Astrocyte of the hippocampus (primary cell): ENCODE measurements around the gene TUBA4A.

ENCODE experiments used
- DNase-seq: peaks from one replicate; pipeline ENCODE4 v3.0.0; 2011; ENCODE audit warnings: low read depth, low spot score

The TUBA4A gene

GRCh38 chr2:219286436-219287115 is 32.9 kb upstream of the TUBA4A start:
- DNase-seq, result peak; percentile 27

GRCh38 chr2:219285894-219286425 is 32.2 kb upstream of the TUBA4A start:
- DNase-seq, result peak; percentile 69

GRCh38 chr2:219285373-219285735 is 31.6 kb upstream of the TUBA4A start:
- no peak for DNase-seq

DNA sequence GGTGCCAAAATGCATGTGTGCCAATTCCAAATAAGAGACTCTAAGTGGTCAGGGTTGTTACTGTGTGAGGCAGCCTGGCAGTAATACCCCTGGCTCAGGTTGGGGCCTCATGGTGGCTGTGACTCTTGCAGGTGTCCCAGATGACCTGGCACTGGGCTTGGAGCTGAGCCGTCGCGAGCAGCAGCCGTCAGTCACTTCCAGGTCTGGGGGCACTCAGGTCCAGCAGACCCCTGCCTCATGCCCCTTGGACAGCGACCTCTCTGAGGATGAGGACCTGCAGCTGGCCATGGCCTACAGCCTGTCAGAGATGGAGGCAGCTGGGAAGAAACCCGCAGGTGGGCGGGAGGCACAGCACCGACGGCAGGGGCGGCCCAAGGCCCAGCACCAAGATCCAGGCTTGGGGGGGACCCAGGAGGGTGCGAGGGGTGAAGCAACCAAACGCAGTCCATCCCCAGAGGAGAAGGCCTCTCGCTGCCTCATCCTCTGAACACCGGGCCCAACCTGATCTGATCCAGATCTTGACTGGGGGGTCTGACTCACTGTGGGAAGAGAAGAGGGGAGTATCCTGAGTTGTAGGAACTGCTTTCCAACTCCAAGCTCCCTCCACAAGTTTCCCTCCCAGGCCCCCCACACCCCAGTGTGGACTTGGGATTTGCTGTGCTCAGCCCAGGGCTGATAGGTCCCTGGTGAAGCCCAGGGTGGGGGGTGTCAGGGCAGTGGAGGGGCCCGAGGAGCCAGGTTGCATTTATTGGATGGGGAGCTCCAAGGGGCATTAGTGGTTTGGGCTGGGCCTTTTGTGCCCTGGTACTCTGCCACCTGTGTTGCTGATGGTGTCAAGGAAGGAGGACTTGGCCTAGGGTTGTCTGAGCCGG is 31.0 kb upstream of the TUBA4A start:
- DNase-seq, result no peak

DNA sequence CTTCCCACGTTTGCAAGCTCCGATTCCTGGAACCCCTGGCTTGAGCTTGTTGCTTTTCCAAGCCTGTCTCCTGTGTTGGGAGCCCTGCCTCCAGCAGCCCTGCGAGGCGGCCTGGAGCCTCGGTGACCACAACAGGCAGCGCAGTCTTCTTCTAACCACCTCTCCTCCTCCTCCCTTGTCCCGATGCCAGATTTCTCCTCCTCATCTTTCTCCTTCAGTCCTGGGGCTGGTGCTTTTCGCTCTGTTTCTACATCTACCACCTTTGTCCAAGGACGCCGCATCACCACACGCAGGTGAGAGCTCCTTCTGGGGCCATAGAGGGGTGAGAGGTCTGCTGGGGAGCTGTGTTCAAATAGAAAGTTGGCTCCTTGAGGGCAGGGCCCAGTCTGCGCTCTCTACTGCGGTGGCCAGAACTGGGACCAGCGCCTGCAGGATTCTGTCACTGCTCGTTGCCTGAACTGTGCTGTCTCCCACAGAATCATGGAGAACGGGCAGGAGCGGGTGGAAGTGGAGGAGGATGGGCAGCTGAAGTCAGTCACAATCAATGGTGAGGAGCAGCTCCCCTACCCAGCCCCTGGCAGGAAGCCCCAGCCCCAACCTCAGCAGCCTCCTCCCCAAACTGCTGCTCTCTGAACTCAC is 29.3 kb upstream of the TUBA4A start:
- no peak for DNase-seq

DNA sequence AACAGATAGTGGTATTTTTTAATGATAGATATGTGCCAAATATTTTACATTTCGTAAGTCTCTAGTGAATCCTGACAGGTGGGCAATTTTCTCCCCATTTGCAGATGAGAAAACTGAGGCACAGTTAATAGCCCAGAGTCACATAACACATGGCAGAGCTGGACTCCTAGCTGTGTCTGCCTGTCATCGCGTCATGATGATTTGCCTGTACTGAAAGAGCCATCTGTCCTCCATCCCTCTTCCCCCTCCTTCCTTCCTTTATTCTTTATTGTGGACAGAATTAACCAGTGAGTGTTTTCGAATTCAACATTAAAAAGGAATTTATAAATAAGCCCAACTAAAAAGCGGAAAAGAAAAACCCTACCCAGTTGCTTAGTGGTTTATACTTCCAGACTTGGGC is 28.7 kb upstream of the TUBA4A start:
- no peak for DNase-seq

- DNase-seq, result no peak
These were observed 27.9 kb upstream of the TUBA4A start for GRCh38 chr2:219281588-219281987.

GRCh38 chr2:219280651-219281050 is 26.9 kb upstream of the TUBA4A start:
- no peak for DNase-seq

GRCh38 chr2:219279916-219280516 is 26.3 kb upstream of the TUBA4A start:
- DNase-seq, result no peak

GRCh38 chr2:219279151-219279915 is 25.6 kb upstream of the TUBA4A start, which contains the start of gene DNAJB2:
Gene DNAJB2, plus strand, starts transcription at chr2:219279366. Its CDS starts 468 bp downstream, at chr2:219279834.
- peak; percentile 99 for DNase-seq

- DNase-seq, result no peak
These were observed 25.0 kb upstream of the TUBA4A start for GRCh38 chr2:219278655-219279150.

- peak; percentile 90 for DNase-seq
These were observed 24.3 kb upstream of the TUBA4A start for GRCh38 chr2:219277703-219278654.

- peak; percentile 95 for DNase-seq
These were observed 20.7 kb upstream of the TUBA4A start for GRCh38 chr2:219274361-219274921.

GRCh38 chr2:219273937-219274336 is 20.2 kb upstream of the TUBA4A start:
- DNase-seq, result peak; percentile 82

DNA sequence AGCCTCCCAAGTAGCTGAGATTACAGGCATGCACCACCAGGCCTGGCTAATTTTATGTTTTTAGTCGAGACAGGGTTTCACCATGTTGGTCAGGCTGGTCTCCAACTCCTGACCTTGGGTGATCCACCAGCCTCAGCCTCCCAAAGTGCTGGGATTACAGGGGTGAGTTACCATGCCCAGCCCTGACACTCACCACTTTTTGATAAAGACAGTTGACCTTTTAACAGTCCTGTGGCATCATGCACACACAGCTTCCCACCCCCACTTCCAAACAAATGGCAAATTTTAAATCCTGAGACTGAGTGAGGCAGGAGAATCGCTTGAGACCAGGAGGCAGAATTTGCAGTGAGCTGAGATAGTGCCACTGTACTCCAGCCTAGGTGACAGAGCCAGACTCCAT is 19.3 kb upstream of the TUBA4A start:
- no peak for DNase-seq

- DNase-seq, result no peak
These were observed 18.6 kb upstream of the TUBA4A start for GRCh38 chr2:219272356-219272755.

- DNase-seq, result no peak
These were observed 17.3 kb upstream of the TUBA4A start for GRCh38 chr2:219271021-219271420.

DNA sequence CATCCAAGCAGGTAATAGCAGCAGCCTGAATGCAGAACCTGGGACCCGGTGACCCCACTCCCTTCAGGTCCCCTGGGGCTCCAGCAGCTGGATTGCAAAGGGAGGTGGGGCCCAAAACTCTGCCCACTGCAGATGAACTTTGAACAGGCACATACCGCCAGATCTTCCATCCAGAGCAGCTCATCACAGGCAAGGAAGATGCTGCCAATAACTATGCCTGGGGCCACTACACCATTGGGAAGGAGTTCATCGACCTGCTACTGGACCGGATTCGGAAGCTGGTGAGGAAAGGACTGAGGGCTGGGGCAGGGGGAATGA is 16.3 kb upstream of the TUBA4A start:
- no peak for DNase-seq

DNA sequence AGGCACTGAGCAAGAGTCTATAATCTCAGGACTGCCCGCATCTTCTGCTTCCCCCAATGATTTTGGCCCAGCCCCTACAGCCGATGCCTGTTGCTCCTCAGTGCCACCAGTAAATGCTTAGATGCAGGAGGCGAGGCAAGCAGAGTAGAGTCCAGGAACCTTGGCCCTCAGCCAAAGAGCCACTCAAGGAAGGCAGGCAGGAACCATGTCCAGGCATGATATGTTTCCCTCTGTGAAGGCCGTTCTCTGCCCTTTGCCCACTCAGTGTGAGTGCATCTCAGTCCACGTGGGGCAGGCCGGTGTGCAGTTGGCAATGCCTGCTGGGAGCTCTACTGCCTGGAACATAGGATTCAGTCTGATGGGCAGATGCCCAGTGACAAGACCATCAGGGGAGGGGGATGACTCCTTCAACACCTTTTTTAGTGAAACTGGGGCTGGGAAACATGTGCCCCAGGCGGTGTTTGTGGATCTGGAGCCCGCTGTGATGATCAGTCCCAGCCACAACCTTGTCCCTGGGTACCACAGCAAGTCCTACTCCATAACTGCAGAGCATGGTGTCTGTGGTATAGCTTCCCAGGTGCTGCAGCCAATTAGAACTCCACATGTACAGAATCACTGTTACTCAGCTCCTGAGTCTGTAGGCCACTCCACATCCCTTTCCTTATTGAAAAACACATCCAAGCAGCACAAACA is 15.8 kb upstream of the TUBA4A start:
- peak; percentile 14 for DNase-seq
